GM12874 (cell line): ENCODE measurements around the gene COMT.

ENCODE experiments used
- TF ChIP-seq, protein P1 (sequence below): IDR thresholded peaks from 2 replicates; pipeline ENCODE4 v1.5.1; 2011; ENCODE audit warnings: low read depth, mild to moderate bottlenecking, control low read depth, low read length, moderate library complexity; ENCODE audit not compliant: insufficient read depth

Gene COMT

GRCh38 chr22:20001082-20001638 is 59.6 kb downstream of the COMT start:
- TF ChIP-seq, protein P1, sequence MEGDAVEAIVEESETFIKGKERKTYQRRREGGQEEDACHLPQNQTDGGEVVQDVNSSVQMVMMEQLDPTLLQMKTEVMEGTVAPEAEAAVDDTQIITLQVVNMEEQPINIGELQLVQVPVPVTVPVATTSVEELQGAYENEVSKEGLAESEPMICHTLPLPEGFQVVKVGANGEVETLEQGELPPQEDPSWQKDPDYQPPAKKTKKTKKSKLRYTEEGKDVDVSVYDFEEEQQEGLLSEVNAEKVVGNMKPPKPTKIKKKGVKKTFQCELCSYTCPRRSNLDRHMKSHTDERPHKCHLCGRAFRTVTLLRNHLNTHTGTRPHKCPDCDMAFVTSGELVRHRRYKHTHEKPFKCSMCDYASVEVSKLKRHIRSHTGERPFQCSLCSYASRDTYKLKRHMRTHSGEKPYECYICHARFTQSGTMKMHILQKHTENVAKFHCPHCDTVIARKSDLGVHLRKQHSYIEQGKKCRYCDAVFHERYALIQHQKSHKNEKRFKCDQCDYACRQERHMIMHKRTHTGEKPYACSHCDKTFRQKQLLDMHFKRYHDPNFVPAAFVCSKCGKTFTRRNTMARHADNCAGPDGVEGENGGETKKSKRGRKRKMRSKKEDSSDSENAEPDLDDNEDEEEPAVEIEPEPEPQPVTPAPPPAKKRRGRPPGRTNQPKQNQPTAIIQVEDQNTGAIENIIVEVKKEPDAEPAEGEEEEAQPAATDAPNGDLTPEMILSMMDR: no peak

GRCh38 chr22:20002128-20002527 is 60.6 kb downstream of the COMT start:
- TF ChIP-seq, protein P1: no peak

DNA sequence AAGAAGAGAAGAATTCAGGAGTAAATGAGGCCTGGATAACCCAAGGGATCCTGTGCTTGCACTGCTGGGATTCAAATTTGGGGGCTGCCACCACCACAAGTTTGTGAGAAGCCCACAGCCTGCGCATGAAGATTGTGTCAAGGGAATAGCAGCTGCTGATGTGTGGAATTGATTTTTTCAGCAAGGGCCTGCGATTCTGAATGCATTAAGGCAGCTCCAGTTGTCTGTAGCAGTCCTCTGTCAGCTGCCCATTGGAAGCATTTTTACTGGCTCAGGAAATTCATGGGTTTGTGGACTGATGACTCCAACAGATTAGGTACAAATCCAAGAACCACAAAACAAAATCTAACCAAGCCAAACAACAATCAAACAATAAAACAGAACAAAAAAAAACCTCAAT is 61.1 kb downstream of the COMT start:
- TF ChIP-seq, protein P1: no peak

DNA sequence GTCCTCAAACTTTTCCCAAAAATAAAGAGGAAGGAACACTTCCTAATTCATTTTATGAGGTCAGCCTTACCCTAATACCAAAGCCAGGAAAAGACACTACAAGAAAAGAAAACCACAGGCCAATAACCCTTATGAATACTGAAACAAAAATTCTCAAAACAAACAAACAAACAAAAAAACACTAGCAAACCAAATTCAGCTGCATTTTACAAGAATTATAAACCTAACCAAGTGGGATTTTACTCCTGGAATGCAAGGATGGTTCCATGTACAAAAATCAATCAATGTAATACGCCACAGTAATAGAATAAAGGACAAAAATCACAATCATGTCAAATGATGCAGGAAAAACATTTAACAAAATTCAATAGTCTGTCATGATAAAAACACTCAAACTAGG is 61.7 kb downstream of the COMT start:
- TF ChIP-seq, protein P1: no peak

DNA sequence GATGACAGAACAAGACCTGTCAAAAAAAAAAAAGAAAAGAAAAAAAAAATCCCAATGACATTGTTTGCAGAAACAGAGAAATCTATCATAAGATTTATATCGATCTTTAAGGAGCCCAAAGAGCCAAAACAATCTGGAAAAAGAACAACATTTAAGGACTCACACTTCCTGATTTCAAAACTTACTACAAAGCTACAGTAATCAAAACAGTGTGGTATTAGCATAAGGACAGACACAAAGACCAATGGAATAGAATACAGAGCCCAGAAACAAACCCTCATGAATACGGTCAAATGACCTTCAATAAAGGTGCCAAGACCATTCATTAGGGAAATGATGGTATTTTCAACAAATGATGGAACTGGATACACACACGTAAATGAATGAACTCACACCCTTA is 62.9 kb downstream of the COMT start:
- TF ChIP-seq, protein P1: no peak

DNA sequence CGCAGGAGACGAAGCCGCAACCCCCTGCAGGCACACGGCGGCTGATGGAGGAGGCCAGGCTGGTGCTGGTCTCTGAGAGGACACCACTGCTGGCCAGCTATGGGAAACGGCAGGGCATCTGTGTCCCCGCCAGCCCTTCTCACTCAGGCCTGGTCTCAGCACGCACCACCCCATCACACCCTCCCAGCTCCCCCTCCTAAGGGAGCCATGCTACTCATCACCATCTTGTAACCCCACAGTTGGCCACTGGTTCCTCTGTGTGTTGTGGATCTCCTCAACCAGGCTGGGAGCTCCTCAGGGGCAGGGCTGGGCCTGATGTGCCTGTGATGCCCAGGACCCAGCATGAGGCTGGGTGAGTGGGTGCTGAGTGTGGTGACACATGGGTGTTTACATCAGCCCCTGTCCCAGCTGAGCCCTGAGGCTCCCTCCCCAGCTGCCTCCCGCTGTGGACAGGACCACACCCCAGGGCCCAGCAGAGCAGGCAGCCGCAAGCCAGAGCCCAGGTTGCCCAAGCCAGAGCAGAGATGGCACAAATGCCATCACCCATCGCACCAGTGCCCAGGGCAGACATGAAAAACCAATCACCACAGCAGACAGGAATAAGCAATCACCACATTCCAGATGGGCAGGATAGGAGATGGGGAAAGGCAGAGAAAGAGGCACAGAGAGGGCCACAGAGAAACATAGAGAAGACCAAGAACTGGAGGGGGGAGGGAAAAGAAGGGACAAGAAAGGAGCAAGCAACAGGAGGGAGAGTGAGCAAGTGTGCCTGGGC is 66.8 kb downstream of the COMT start:
- TF ChIP-seq, protein P1: no peak

GRCh38 chr22:20009018-20009491 is 67.5 kb downstream of the COMT start:
- TF ChIP-seq, protein P1: no peak
